Lower lobe of right lung (tissue), 2 donors: Measurements from ENCODE around the gene CDIP1. TPM values are rescaled to one million over a fixed set of nuclear protein-coding genes. Genes with fewer than 3 reads are reported as not detected.

Experiments used
- ATAC-seq, 2 donors: fragments of 200-7000 bp; cut with Tn5 transposase; one replicate each; pipeline ENCODE4 v1.9.1; 2020 to 2022; ENCODE audit warnings: mild to moderate bottlenecking in 2 of 2, moderate library complexity in 2 of 2
- DNase-seq: peaks from one replicate; pipeline ENCODE4 v3.0.0-alpha.2; 2020
- H3K27ac ChIP-seq: fragments of 200-600 bp; one replicate; pipeline ENCODE4 v1.8.0; 2022
- H3K27me3 ChIP-seq: fragments of 200-600 bp; one replicate; pipeline ENCODE4 v1.8.0; 2022; ENCODE audit warnings: low read depth
- H3K36me3 ChIP-seq: fragments of 200-600 bp; one replicate; pipeline ENCODE4 v1.8.0; 2022; ENCODE audit warnings: mild to moderate bottlenecking
- H3K4me1 ChIP-seq: fragments of 200-600 bp; one replicate; pipeline ENCODE4 v1.8.0; 2022
- H3K4me3 ChIP-seq: fragments of 200-600 bp; one replicate; pipeline ENCODE4 v1.8.0; 2022; ENCODE audit warnings: mild to moderate bottlenecking
- H3K9me3 ChIP-seq: fragments of 200-600 bp; one replicate; pipeline ENCODE4 v1.8.0; 2022
- intact Hi-C: fragments of 100-400 bp; cut with DNase I; formaldehyde crosslinking; loops from one replicate; pipeline ENCODE4 v1.11.0; 2022
- total RNA-seq: library from RNA; stranded (reverse); fragmentation: NEBNext Ultra II Directional; extraction: Animal tissue kit (Norgen Biotek cat#: 25700); gene quantifications from one replicate; pipeline ENCODE4 v1.2.1, GENCODE V29; 2021
- TF ChIP-seq, protein P1 (sequence below): fragments of 200-600 bp; IDR thresholded peaks from one replicate; pipeline ENCODE4 v1.8.0; 2022; ENCODE audit warnings: antibody characterized with exemption, mild to moderate bottlenecking
- donor health status: DM: no; HTN: yes; CAD: no; lungs with severe emphysema.

CDIP1 gene
- total RNA-seq, 1 donor from 2014 or later, result 21.1 TPM

DNA sequence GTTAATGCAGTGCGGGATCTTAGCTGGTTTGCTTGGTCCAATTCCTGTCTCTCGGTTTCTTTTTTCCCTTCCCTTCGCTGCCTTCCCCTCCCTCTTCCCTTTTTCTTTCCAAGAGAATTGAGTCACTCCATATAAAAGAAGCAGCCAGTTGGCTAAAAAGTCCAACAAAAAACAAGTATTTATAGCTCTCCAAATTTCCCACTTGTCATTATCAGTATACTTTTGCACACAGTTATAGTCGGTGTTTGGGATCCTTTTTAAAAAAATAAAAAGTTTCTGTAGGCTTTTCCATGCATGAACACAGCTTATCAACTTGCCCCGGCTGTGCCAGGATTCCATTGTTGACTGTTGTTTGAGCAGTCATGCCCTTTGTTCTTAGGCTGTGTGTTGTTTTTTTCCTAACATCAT is 37.5 kb downstream of the CDIP1 start:
- peak in 1 of 2 donors; percentile 14 for ATAC-seq
- TF ChIP-seq, protein P1, sequence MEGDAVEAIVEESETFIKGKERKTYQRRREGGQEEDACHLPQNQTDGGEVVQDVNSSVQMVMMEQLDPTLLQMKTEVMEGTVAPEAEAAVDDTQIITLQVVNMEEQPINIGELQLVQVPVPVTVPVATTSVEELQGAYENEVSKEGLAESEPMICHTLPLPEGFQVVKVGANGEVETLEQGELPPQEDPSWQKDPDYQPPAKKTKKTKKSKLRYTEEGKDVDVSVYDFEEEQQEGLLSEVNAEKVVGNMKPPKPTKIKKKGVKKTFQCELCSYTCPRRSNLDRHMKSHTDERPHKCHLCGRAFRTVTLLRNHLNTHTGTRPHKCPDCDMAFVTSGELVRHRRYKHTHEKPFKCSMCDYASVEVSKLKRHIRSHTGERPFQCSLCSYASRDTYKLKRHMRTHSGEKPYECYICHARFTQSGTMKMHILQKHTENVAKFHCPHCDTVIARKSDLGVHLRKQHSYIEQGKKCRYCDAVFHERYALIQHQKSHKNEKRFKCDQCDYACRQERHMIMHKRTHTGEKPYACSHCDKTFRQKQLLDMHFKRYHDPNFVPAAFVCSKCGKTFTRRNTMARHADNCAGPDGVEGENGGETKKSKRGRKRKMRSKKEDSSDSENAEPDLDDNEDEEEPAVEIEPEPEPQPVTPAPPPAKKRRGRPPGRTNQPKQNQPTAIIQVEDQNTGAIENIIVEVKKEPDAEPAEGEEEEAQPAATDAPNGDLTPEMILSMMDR, result no peak
- H3K27ac ChIP-seq, result no peak overlapping the region

DNA sequence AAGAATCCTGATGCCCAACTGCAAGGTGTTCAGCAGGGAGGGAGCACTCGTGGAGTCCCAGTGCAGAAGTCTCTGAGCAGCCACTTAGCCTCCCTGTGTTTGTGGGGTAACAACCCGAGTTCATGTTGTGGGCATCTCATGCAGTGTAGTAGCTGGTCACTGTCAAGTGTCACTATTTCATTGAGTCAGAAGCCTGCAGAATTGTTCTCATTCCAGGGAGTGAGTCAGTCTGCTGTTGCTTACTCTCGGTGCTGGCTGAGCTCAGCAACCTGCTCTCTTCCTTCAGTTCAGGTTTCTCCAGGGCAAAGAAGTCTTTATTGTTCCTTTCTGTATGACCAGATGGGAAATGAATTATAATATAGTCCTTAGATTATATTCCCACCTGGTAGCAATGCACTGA is 38.3 kb downstream of the CDIP1 start:
- intact Hi-C loops, result no loop called here
- Histone ChIP-seq H3K4me3 (no peak overlapping the region), H3K9me3 (no peaks in the 10 kb centered on the region), H3K4me1 (peaks cover 26% of the 10 kb centered on the region), H3K27me3 (no peaks in the 10 kb centered on the region), H3K27ac (no peak overlapping the region), H3K36me3 (peaks cover 10% of the 10 kb centered on the region)
- TF ChIP-seq, protein P1, result no peak
- DNase-seq, result no peak
- peak; percentile 73 to 86 for ATAC-seq

More for the DNA sequence above, 37.5 kb downstream of the CDIP1 start:
- no peak for DNase-seq
- Histone ChIP-seq H3K27me3 (no peaks in the 10 kb centered on the region), H3K4me3 (no peak overlapping the region), H3K9me3 (no peaks in the 10 kb centered on the region), H3K36me3 (peaks cover 15% of the 10 kb centered on the region), H3K4me1 (peaks cover 34% of the 10 kb centered on the region)
- intact Hi-C loops, result no loop called here

DNA sequence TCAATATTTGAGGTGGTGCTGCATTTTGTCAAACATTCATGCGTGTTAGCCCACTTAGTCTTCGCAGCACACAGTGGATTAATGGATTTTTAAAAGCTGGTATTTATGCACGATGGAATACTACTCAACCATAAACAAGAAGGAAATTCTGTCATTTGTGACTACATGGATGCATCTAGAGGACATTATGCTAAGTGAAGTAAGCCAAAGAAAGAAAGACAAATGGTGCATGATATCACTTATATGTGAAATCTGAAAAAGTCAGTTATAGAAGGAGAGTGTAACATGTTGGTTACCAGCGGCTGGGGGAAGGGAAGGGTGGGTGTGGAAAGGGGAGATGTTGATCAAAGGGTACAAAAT is 39.4 kb downstream of the CDIP1 start:
- no peak for DNase-seq
- no peaks in the 10 kb centered on the region for H3K9me3 ChIP-seq
- TF ChIP-seq, protein P1, result no peak
- no peak for ATAC-seq
- H3K4me3 ChIP-seq, result no peak overlapping the region
- no peak overlapping the region for H3K27ac ChIP-seq
- intact Hi-C loops, result no loop called here
- H3K4me1 ChIP-seq, result peaks cover 21% of the 10 kb centered on the region
- peaks cover 10% of the 10 kb centered on the region for H3K36me3 ChIP-seq
- no peaks in the 10 kb centered on the region for H3K27me3 ChIP-seq

DNA sequence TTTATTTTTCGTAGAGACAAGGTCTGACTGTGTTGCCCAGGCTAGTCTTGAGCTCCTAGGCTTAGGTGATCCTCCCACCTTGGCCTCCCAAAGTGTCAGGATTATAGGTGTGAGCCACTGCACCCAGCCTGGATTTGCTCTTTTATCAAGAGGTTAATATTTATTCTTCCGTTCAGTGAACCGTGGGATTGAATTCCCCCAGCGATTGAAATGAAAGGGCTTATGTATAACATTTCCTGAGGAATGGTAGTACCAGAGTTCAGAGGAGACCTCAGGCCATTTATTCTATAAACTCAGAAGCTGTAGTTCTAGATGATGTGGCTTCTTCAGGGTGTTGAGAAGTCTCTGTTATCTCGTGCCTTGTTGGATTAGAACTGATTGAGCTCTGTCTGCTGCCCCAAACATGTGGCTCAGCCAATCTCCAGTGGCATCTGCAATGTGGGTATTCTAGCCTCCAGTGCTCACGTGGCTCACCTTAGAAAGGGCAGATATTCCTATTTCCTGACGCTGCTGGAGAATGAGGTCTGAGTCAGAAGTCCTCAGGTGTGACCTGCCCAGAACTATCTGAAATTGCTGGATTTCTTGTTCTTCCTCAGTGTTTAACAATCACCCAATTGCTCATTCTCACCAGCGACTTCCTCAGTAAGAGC is 39.9 kb downstream of the CDIP1 start:
- no peak overlapping the region for H3K4me3 ChIP-seq
- H3K27ac ChIP-seq, result no peak overlapping the region
- TF ChIP-seq, protein P1, result no peak
- H3K4me1 ChIP-seq, result peaks cover 21% of the 10 kb centered on the region
- no peaks in the 10 kb centered on the region for H3K9me3 ChIP-seq
- no peaks in the 10 kb centered on the region for H3K27me3 ChIP-seq
- ATAC-seq (no peak), DNase-seq (no peak)
- peaks cover 10% of the 10 kb centered on the region for H3K36me3 ChIP-seq
- intact Hi-C loops, result no loop called here

DNA sequence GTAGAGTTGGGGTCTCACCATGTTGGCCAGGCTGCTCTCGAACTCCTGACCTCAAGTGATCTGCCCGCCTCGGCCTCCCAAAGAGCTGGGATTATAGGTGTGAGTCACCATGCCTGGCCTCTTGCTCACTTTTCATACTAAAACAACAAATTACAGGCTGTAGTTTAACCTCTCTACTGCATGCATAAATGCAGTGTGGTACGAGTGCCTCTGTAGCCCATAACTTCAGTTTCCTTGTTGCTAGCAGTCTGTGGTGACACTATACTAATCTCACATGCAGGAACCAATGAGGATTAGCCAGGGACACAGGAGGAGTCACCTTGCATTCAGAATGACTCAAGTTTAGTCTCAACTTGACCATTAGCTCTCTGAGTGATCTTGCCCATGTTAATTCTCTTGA is 42.3 kb downstream of the CDIP1 start:
- no peak for ATAC-seq
- Histone ChIP-seq H3K27me3 (no peaks in the 10 kb centered on the region), H3K27ac (no peak overlapping the region), H3K4me1 (peaks cover 17% of the 10 kb centered on the region), H3K4me3 (no peak overlapping the region), H3K9me3 (no peaks in the 10 kb centered on the region), H3K36me3 (peaks cover 10% of the 10 kb centered on the region)
- intact Hi-C loops, result no loop called here
- TF ChIP-seq, protein P1, result no peak
- no peak for DNase-seq
